Neuronal stem cell (in vitro differentiated cells): ENCODE data around the gene NTN4.

Source experiments
- DNase-seq: peaks from one replicate; pipeline ENCODE4 v3.0.0-alpha.2; 2013; ENCODE audit warnings: low spot score
- H2AFZ ChIP-seq: one replicate; pipeline ENCODE4 v1.6.1; 2013; ENCODE audit warnings: mild to moderate bottlenecking, low read length, inconsistent platforms
- H2AK5ac ChIP-seq: 2 replicates; pipeline ENCODE4 v1.6.1; 2013; ENCODE audit warnings: low read depth, mild to moderate bottlenecking, inconsistent platforms, low read length, moderate library complexity, mixed read lengths
- H2BK120ac ChIP-seq: 2 replicates; pipeline ENCODE4 v1.6.1; 2013; ENCODE audit warnings: low read depth, mild to moderate bottlenecking, inconsistent platforms, low read length, moderate library complexity, mixed read lengths
- H2BK12ac ChIP-seq: one replicate; pipeline ENCODE4 v1.6.1; 2013; ENCODE audit warnings: low read length, inconsistent platforms
- H2BK15ac ChIP-seq: 2 replicates; pipeline ENCODE4 v1.6.1; 2013; ENCODE audit warnings: mild to moderate bottlenecking, low read length, inconsistent platforms, mixed read lengths
- H2BK5ac ChIP-seq: one replicate; pipeline ENCODE4 v1.6.1; 2013; ENCODE audit warnings: inconsistent platforms, mild to moderate bottlenecking, low read length, moderate library complexity
- H3K14ac ChIP-seq: one replicate; pipeline ENCODE4 v1.6.1; 2013; ENCODE audit warnings: low read length, inconsistent platforms
- H3K18ac ChIP-seq: 2 replicates; pipeline ENCODE4 v1.6.1; 2013; ENCODE audit warnings: low read length, inconsistent platforms
- H3K23ac ChIP-seq: 2 replicates; pipeline ENCODE4 v1.6.1; 2013; ENCODE audit warnings: low read depth, mild to moderate bottlenecking, mixed read lengths, low read length, inconsistent platforms; ENCODE audit not compliant: poor library complexity
- H3K27ac ChIP-seq: replicated peaks from 3 replicates; pipeline ENCODE4 v1.5.1; 2013; ENCODE audit warnings: low read length, inconsistent platforms
- H3K27me3 ChIP-seq, 3 experiments: 2 replicates each; pipeline ENCODE4 v1.6.1; 2013; ENCODE audit warnings: low read length in 3 of 3, mild to moderate bottlenecking in 2 of 3, inconsistent platforms in 1 of 3, low read depth in 1 of 3, mixed read lengths in 1 of 3, moderate library complexity in 1 of 3; ENCODE audit not compliant: control insufficient read depth in 3 of 3, insufficient read depth in 3 of 3
- H3K36me3 ChIP-seq, 2 donors: replicated peaks in 1 of 2; 2 replicates each; pipeline ENCODE4 v1.6.1; 2013; ENCODE audit warnings: low read length in 2 of 2; ENCODE audit not compliant: control insufficient read depth in 2 of 2, insufficient read depth in 2 of 2
- H3K4ac ChIP-seq: 2 replicates; pipeline ENCODE4 v1.6.1; 2013; ENCODE audit warnings: inconsistent platforms, mild to moderate bottlenecking, low read length, moderate library complexity
- H3K4me1 ChIP-seq, 2 donors: 1 replicate in 1 of 2; 2 replicates in 1 of 2; pipeline ENCODE4 v1.6.1; 2013; ENCODE audit warnings: low read length in 2 of 2, low read depth in 1 of 2; ENCODE audit not compliant: control insufficient read depth in 2 of 2, insufficient read depth in 1 of 2
- H3K4me2 ChIP-seq: one replicate; pipeline ENCODE4 v1.6.1; 2013; ENCODE audit warnings: mild to moderate bottlenecking, low read length, inconsistent platforms; ENCODE audit not compliant: insufficient read depth, poor library complexity, severe bottlenecking
- H3K4me3 ChIP-seq, 2 donors: 2 replicates each; pipeline ENCODE4 v1.5.1; 2013; ENCODE audit warnings: low read length in 2 of 2, mild to moderate bottlenecking in 2 of 2, inconsistent platforms in 1 of 2, moderate library complexity in 1 of 2
- H3K79me1 ChIP-seq: one replicate; pipeline ENCODE4 v1.6.1; 2013; ENCODE audit warnings: low read depth, mild to moderate bottlenecking, inconsistent platforms, low read length, moderate library complexity
- H3K9ac ChIP-seq: one replicate; pipeline ENCODE4 v1.6.1; 2013; ENCODE audit warnings: mild to moderate bottlenecking, low read depth, low read length, inconsistent platforms; ENCODE audit not compliant: poor library complexity
- H3K9me3 ChIP-seq, 2 donors: replicated peaks in 1 of 2; 2 replicates each; pipeline versions ENCODE3 to v1.6.1; 2013; ENCODE audit warnings: low read length in 2 of 2, mild to moderate bottlenecking in 2 of 2, inconsistent platforms in 1 of 2, low read depth in 1 of 2, mixed read lengths in 1 of 2, moderate library complexity in 1 of 2; ENCODE audit not compliant: control insufficient read depth in 2 of 2, insufficient read depth in 1 of 2
- H4K8ac ChIP-seq: one replicate; pipeline ENCODE4 v1.6.1; 2013; ENCODE audit warnings: low read depth, mild to moderate bottlenecking, inconsistent platforms, low read length, moderate library complexity
- H4K91ac ChIP-seq: one replicate; pipeline ENCODE4 v1.6.1; 2013; ENCODE audit warnings: low read length, low read depth, mild to moderate bottlenecking, inconsistent platforms; ENCODE audit not compliant: poor library complexity
- WGBS, 2 donors: extraction: QIAGEN DNeasy Blood & Tissue Kit; methylation state at CpG; one replicate each; pipeline ENCODE4 v1.1.7; 2013; ENCODE audit warnings: missing lambda C conversion rate in 2 of 2, mixed read lengths in 1 of 2; ENCODE audit not compliant: insufficient read length in 2 of 2, insufficient replicate concordance in 1 of 2; ENCODE audit errors: extremely low coverage in 2 of 2; 5-methylcytosine and 5-hydroxymethylcytosine counted together

Gene NTN4

GRCh38 chr12:95633049-95633731 lies 157.4 kb downstream of the NTN4 start:
- Histone ChIP-seq H3K4ac (no peak overlapping the region), H4K8ac (no peak overlapping the region), H3K14ac (no peak overlapping the region), H3K18ac (no peak overlapping the region), H2BK5ac (no peak overlapping the region), H3K9me3 (no peaks in the 10 kb centered on the region), H3K4me2 (no peak overlapping the region), H3K79me1 (no peaks in the 10 kb centered on the region), H2BK12ac (no peak overlapping the region), H2AK5ac (no peak overlapping the region), H3K4me1 (peaks cover 0 to 4% of the 10 kb centered on the region in 2 donors), H3K27me3 (no peaks in the 10 kb centered on the region), H2AFZ (no peak overlapping the region), H3K23ac (no peak overlapping the region), H3K36me3 (no peaks in the 10 kb centered on the region), H3K4me3 (no peak overlapping the region), H3K27ac (no peak overlapping the region), H2BK15ac (no peak overlapping the region), H3K9ac (no peak overlapping the region), H4K91ac (no peak overlapping the region), H2BK120ac (no peak overlapping the region)
- DNase-seq = no peak
- no CpG with 5 or more reads among the region's 9 CpGs for WGBS, 2 donors

GRCh38 chr12:95630496-95630895 lies 160.1 kb downstream of the NTN4 start:
- H2AK5ac ChIP-seq = no peak overlapping the region

GRCh38 chr12:95629392-95629791 lies 161.2 kb downstream of the NTN4 start:
- H3K14ac ChIP-seq = no peak overlapping the region
- H3K18ac ChIP-seq = no peak overlapping the region
- H2BK5ac ChIP-seq = no peak overlapping the region
- no peak overlapping the region for H3K27ac ChIP-seq
- H3K36me3 ChIP-seq = no peaks in the 10 kb centered on the region
- H3K9ac ChIP-seq = no peak overlapping the region
- H3K9me3 ChIP-seq = no peaks in the 10 kb centered on the region
- WGBS, 2 donors = no CpG with 5 or more reads among the region's 3 CpGs
- no peak for DNase-seq
- no peak overlapping the region for H3K4ac ChIP-seq
- H3K4me1 ChIP-seq = peaks cover 7 to 8% of the 10 kb centered on the region in 2 donors
- no peak overlapping the region for H3K23ac ChIP-seq
- no peak overlapping the region for H2AK5ac ChIP-seq
- no peak overlapping the region for H3K4me3 ChIP-seq
- H2BK15ac ChIP-seq = no peak overlapping the region
- no peak overlapping the region for H2AFZ ChIP-seq
- H2BK120ac ChIP-seq = no peak overlapping the region
- no peaks in the 10 kb centered on the region for H3K79me1 ChIP-seq
- no peak overlapping the region for H2BK12ac ChIP-seq
- no peak overlapping the region for H3K4me2 ChIP-seq
- no peaks in the 10 kb centered on the region for H3K27me3 ChIP-seq
- H4K8ac ChIP-seq = no peak overlapping the region
- H4K91ac ChIP-seq = no peak overlapping the region

More at GRCh38 chr12:95630496-95630895, 160.1 kb downstream of the NTN4 start:
- Histone ChIP-seq H3K18ac (no peak overlapping the region), H2AFZ (no peak overlapping the region), H4K91ac (no peak overlapping the region), H2BK5ac (no peak overlapping the region), H3K9ac (no peak overlapping the region), H4K8ac (no peak overlapping the region), H3K9me3 (no peaks in the 10 kb centered on the region), H2BK12ac (no peak overlapping the region), H3K4ac (no peak overlapping the region), H3K27me3 (no peaks in the 10 kb centered on the region), H3K23ac (no peak overlapping the region), H3K4me3 (no peak overlapping the region), H3K4me2 (no peak overlapping the region), H3K36me3 (no peaks in the 10 kb centered on the region), H3K4me1 (peaks cover 0 to 7% of the 10 kb centered on the region in 2 donors), H3K14ac (no peak overlapping the region), H3K27ac (no peak overlapping the region), H2BK120ac (no peak overlapping the region), H2BK15ac (no peak overlapping the region), H3K79me1 (no peaks in the 10 kb centered on the region)
- DNase-seq = no peak
- WGBS, 2 donors = no CpG with 5 or more reads among the region's 5 CpGs

- no peaks in the 10 kb centered on the region for H3K27me3 ChIP-seq
- no peaks in the 10 kb centered on the region for H3K9me3 ChIP-seq
- no peaks in the 10 kb centered on the region for H3K36me3 ChIP-seq
- no peak overlapping the region for H3K23ac ChIP-seq
- H4K91ac ChIP-seq = no peak overlapping the region
- no peak overlapping the region for H2BK15ac ChIP-seq
- no peak overlapping the region for H2BK120ac ChIP-seq
- WGBS, 2 donors = no CpG with 5 or more reads among the region's 5 CpGs
- peaks cover 11 to 12% of the 10 kb centered on the region in 2 donors for H3K4me1 ChIP-seq
- no peak overlapping the region for H4K8ac ChIP-seq
- no peak for DNase-seq
- H3K4me2 ChIP-seq = no peak overlapping the region
- no peak overlapping the region for H3K4me3 ChIP-seq
- H3K9ac ChIP-seq = no peak overlapping the region
- H2BK12ac ChIP-seq = no peak overlapping the region
- H2AK5ac ChIP-seq = no peak overlapping the region
- no peak overlapping the region for H3K18ac ChIP-seq
- H3K14ac ChIP-seq = no peak overlapping the region
- H3K79me1 ChIP-seq = no peaks in the 10 kb centered on the region
- no peak overlapping the region for H3K4ac ChIP-seq
- no peak overlapping the region for H2BK5ac ChIP-seq
- H3K27ac ChIP-seq = no peak overlapping the region
- no peak overlapping the region for H2AFZ ChIP-seq
Measured at GRCh38 chr12:95626854-95627253, 163.7 kb downstream of the NTN4 start.
